Lung (tissue), 12 donors: ENCODE data around the gene TMEM59L. TPM values are rescaled to one million over a fixed set of nuclear protein-coding genes. Genes with fewer than 3 reads are reported as not detected.
A peak's percentile ranks its signal among the peaks of the same experiment; 100 is the strongest.

Source experiments
- ATAC-seq: fragments of 200-7000 bp; cut with Tn5 transposase; one replicate; pipeline ENCODE4 v1.9.1; 2020; ENCODE audit warnings: moderate number of reproducible peaks; ENCODE audit not compliant: insufficient read depth, low FRiP score
- DNase-seq, 3 donors: peaks; one replicate each; pipeline ENCODE4 v3.0.0-alpha.2; 2013 to 2017
- H3K27ac ChIP-seq, 2 donors: one replicate each; pipeline ENCODE4 v1.5.1; 2013; ENCODE audit warnings: mild to moderate bottlenecking in 2 of 2, moderate library complexity in 2 of 2, control low read depth in 1 of 2, inconsistent platforms in 1 of 2, low read depth in 1 of 2, low read length in 1 of 2
- H3K27me3 ChIP-seq, 3 donors: one replicate each; pipeline ENCODE4 v1.5.1; 2013; ENCODE audit warnings: low read length in 2 of 3; ENCODE audit not compliant: control insufficient read depth in 3 of 3, insufficient read depth in 3 of 3
- H3K36me3 ChIP-seq, 4 donors: one replicate each; pipeline ENCODE4 v1.5.1; 2013; ENCODE audit warnings: low read length in 4 of 4, mild to moderate bottlenecking in 1 of 4, moderate library complexity in 1 of 4; ENCODE audit not compliant: control insufficient read depth in 4 of 4, insufficient read depth in 4 of 4
- H3K4me1 ChIP-seq, 5 donors: one replicate each; pipeline ENCODE4 v1.5.1; 2013; ENCODE audit warnings: low read length in 5 of 5, mild to moderate bottlenecking in 2 of 5, moderate library complexity in 1 of 5; ENCODE audit not compliant: control insufficient read depth in 5 of 5, insufficient read depth in 5 of 5
- H3K4me3 ChIP-seq: one replicate; pipeline ENCODE4 v1.5.1; 2013; ENCODE audit warnings: mild to moderate bottlenecking, control low read depth, moderate library complexity
- H3K9ac ChIP-seq, 2 donors: one replicate each; pipeline ENCODE4 v1.5.1; 2013; ENCODE audit warnings: low read length in 2 of 2, control low read depth in 1 of 2; ENCODE audit not compliant: insufficient read depth in 1 of 2
- H3K9me3 ChIP-seq, 4 donors: one replicate each; pipeline ENCODE4 v1.5.1; 2013; ENCODE audit warnings: low read length in 3 of 4, mild to moderate bottlenecking in 1 of 4, moderate library complexity in 1 of 4; ENCODE audit not compliant: control insufficient read depth in 4 of 4, insufficient read depth in 3 of 4
- WGBS, 2 donors: extraction: QIAGEN DNeasy Blood & Tissue Kit; methylation state at CpG; one replicate each; pipeline ENCODE4 v1.1.7; 2013; 5-methylcytosine and 5-hydroxymethylcytosine counted together
- polyA plus RNA-seq, 2 donors: library from polyadenylated mRNA; stranded (reverse); fragments of 200-250 nt; gene quantifications; one replicate each; pipeline ENCODE4 v1.2.1, GENCODE V29; 2013
- total RNA-seq, 2 donors: library from RNA; depleted of rRNA in 1 of 2; stranded (reverse); fragments of >200 nt in 1 of 2; gene quantifications; one replicate each; pipeline ENCODE4 v1.2.1, GENCODE V29; 2014 to 2021
- TF ChIP-seq, protein P1 (sequence below): IDR thresholded peaks from 2 replicates; pipeline ENCODE4 v1.5.1; 2012; ENCODE audit warnings: mild to moderate bottlenecking; ENCODE audit errors: control extremely low read depth, extremely low read depth
- donor health status: control.
- donor health status: control.
- donor health status: Bipolar disorder and iron deficiency.
- donor health status: healthy.
- donor health status: DM: yes; HTN: yes; CAD: no.

Gene TMEM59L
- total and polyA plus RNA-seq, 4 donors: 0.49 to 2.8 (median 1.4) TPM

DNA sequence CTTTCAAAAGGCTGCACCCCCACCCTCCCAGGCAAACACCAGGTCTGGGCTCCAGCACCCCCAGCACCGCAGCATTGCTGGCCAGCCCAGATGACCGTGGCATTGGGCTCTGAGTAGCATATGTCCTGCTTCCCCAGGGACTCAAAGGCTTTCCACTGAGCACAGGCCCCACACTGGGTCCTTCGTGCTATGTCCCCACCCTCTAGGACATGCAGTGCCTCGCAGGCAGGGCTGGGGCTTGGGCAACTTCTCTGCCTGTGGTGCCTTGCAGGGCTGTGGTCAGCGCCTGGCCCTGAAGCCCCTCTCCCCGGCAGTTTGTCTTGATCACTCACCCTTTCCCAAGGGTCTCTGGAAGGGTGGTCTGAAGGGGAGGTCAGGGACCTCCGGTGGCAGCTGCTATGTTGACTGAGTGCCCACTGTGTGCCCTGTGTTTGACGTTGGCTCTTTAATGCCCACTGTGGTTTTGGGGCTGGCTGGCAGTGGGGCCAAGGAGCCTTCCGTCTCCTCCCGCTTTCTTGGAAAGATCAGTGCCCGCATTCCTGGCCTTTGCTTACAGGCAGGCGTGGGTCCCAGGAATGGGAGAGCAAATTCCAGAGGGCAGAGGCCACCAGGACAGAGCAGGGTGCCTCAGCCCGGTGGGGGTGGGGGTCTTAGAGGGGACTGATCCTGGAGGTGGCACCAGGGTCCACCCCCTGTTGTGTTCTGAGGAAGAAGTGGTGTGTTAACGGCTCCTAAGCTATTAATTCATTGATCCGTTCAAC is 50.5 kb downstream of the TMEM59L start:
- TF ChIP-seq, protein P1, sequence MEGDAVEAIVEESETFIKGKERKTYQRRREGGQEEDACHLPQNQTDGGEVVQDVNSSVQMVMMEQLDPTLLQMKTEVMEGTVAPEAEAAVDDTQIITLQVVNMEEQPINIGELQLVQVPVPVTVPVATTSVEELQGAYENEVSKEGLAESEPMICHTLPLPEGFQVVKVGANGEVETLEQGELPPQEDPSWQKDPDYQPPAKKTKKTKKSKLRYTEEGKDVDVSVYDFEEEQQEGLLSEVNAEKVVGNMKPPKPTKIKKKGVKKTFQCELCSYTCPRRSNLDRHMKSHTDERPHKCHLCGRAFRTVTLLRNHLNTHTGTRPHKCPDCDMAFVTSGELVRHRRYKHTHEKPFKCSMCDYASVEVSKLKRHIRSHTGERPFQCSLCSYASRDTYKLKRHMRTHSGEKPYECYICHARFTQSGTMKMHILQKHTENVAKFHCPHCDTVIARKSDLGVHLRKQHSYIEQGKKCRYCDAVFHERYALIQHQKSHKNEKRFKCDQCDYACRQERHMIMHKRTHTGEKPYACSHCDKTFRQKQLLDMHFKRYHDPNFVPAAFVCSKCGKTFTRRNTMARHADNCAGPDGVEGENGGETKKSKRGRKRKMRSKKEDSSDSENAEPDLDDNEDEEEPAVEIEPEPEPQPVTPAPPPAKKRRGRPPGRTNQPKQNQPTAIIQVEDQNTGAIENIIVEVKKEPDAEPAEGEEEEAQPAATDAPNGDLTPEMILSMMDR: no peak
- peaks cover 0 to 30% (median 0%) of the 10 kb centered on the region in 4 donors for H3K36me3 ChIP-seq
- H3K4me1 ChIP-seq: peaks cover 0 to 6% (median 0%) of the 10 kb centered on the region in 5 donors
- H3K9ac ChIP-seq: no peak overlapping the region
- no peak overlapping the region for H3K27ac ChIP-seq
- H3K9me3 ChIP-seq: peaks cover 0 to 2% (median 0%) of the 10 kb centered on the region in 4 donors
- WGBS, 2 donors: 78 to 80% methylated on average over 15 of the region's 15 CpGs
- no peak overlapping the region for H3K4me3 ChIP-seq
- no peaks in the 10 kb centered on the region for H3K27me3 ChIP-seq
- ATAC-seq (no peak), DNase-seq (no peak)

DNA sequence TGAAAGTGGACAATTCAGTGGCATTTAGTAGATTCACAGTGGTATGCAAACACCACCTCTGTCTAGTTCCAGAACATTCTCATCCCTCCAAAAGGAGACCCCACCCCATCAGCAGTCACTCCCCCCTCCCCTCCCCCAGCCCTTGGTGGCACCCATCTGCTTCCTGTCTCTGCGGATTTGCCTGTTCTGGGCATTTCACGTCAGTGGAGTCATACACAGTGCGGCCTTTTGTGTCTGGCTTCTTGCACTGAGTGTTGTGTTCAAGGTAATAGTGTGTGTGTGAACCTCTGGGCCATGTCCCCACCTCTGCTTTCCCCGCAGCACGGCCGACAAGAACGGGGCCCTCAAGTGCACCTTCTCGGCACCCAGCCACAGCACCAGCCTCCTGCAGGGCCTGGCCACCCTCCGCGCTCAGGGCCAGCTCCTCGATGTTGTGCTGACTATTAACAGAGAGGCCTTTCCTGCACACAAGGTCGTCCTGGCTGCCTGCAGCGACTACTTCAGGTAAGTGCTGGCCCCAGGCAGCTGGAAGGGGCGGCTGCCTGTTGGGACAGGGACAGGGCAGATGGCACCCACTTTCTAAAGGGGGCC is 51.4 kb downstream of the TMEM59L start:
- ATAC-seq: no peak

DNA sequence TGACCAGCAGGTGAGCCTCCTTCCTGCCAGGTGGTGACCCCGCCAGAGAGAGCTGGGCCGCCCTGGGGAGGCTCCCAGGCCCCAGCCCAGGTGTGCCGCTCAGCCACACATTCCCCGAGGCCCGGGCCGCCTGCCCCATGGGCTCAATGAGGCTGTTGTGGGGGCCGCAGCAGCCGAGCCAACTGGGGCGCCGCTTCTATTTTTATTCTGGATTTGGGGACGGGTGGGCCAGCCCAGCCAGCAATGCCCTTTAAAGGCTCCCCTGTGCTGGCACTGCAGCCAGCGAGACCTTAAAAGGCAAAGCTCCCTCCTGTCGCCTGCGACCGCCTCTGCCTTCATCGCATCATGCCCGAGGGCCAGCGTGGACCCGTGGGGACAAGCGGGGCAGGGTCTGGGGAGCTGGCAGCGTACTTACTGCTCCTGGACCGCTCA is 53.1 kb downstream of the TMEM59L start:
- Histone ChIP-seq H3K4me1 (peaks cover 0 to 2% (median 0%) of the 10 kb centered on the region in 5 donors), H3K27me3 (no peaks in the 10 kb centered on the region), H3K4me3 (no peak overlapping the region), H3K36me3 (peaks cover 0 to 48% (median 0%) of the 10 kb centered on the region in 4 donors), H3K27ac (peak overlapping the region in 1 of 2 donors; percentile 20), H3K9me3 (peaks cover 0 to 6% (median 0%) of the 10 kb centered on the region in 4 donors), H3K9ac (no peak overlapping the region)
- 90 to 95% methylated on average over 14 to 22 of the region's 22 CpGs for WGBS, 2 donors
- TF ChIP-seq, protein P1: no peak
- ATAC-seq (no peak), DNase-seq (no peak)

More for the DNA sequence above, 51.4 kb downstream of the TMEM59L start:
- H3K4me3 ChIP-seq: no peak overlapping the region
- 56 to 64% methylated on average over 14 of the region's 14 CpGs for WGBS, 2 donors
- DNase-seq: no peak
- TF ChIP-seq, protein P1: no peak
- no peaks in the 10 kb centered on the region for H3K27me3 ChIP-seq
- peaks cover 0 to 6% (median 0%) of the 10 kb centered on the region in 4 donors for H3K9me3 ChIP-seq
- H3K27ac ChIP-seq: peak overlapping the region in 1 of 2 donors; percentile 26
- peaks cover 0 to 6% (median 0%) of the 10 kb centered on the region in 5 donors for H3K4me1 ChIP-seq
- H3K36me3 ChIP-seq: peaks cover 0 to 39% (median 0%) of the 10 kb centered on the region in 4 donors
- no peak overlapping the region for H3K9ac ChIP-seq
